ENCODE measurements around the gene RBM42.
"Not testable (repeated sequence)": the region's sequence is repeated elsewhere in the genome, so short reads cannot be mapped to it uniquely, and the experiment has no call there.

The RBM42 gene

DNA sequence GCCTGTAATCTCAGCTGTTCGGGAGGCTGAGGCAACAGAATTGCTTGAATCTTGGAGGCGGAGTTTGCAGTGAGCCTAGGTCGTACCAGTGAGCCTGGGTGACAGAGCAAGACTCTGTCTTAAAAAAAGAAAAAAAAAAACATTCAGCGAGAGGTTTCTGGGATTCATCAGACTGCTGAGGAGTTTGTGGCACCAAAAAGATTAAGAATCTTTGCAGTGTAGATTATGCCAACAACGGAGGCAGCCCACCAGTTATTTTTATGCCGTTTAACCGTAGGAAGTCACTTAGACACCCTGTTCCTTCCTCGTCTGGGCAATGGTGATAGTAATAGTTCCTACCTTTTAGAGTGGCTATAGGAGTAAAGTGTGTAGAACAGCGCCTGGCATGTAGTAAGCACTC lies 21.7 kb downstream of the RBM42 start:
- DNase-seq (ENCODE audit: low read depth, low spot score): no peak

DNA sequence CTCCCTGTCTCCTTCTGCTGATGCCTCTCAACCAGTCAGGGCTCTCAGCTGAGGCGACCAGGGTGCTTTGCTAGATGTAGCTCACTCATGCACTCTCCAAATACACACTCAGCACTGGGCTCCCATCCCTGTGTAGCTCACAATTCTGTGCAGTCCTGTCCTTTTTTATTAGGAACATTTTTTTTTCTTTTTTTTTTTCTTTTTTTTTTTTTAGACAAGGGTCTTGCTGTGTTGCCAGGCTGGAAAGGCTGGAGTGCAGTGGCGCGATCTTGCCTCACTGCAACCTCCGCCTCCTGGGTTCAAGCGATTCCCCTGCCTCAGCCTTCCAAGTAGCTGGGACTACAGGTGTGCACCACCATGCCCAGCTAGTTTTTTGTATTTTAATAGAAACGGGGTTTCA lies 26.0 kb downstream of the RBM42 start:
- DNase-seq (ENCODE audit: low read depth, low spot score): not testable (repeated sequence)

DNA sequence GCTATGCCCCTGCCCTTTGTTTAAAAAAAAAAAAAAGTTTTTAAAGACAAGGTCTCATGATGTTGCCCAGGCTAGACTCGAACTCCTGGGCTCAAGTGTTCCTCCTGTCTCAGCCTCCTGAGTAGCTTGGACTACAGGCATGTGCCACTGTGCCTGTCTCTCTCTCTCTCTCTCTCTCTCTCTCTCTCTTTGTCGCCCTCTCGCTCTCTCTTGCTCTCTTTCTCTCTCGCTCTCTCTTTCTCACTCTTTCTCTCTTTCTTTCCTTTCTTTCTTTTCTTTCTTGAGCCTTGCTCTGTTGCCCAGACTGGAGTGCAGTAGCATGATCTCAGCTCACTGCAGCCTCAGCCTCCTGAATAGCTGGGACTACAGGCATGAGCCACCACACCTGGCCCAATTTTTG lies 26.8 kb downstream of the RBM42 start:
- DNase-seq (ENCODE audit: low read depth, low spot score): no peak

DNA sequence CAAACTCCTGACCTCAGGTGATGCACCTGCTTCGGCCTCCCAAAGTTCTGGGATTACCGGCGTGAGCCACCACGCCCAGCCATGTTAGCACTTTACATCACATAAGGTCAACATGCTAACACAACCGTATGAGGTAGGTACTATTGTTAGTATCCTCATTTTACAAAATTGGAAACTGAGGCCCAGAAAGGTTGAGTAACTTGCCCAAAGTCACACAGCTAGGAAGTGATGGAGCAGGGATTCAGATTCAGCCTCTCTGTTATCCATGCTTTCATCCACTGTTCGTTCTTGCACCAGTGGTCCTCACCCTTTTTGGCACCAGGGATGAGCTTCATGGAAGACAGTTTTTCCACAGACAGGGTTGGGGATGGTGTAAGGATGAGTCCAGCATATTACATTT lies 27.9 kb downstream of the RBM42 start:
- DNase-seq (ENCODE audit: low read depth, low spot score): no peak

DNA sequence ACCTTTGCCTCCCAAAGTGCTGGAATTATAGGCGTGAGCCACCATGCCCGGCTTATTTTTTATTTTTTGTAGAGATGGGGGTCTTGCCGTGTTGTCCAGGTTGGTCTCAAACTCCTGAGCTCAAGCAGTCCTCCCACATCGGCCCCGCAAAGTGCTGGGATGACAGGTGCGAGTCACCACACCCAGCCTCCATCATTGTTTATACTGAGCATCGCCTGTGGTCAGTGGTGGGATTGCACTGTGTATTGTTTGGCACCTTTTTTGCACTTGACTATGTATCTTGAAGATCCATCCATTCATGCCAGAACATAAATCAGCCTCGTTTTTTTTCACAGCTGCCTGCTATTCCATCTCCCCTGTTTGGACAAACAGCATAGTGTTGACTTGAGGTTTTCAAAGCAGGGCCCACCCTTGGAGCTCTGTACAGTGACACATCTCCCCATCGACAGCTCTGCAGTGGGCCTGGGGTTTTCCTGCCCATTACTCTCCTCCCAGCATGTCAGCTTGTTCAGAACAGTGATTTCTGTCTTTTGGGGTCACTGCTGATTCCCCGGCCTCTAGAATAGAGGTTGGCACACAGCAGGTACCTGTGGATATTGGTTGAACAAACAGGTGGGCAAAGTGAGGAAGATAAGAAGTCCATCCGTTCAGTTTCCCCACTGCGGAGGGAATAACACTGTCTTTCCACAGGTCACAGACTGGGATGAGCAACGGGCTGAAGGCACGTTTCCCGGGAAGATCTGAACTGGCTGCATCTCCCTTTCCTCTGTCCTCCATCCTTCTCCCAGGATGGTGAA lies 29.3 kb downstream of the RBM42 start:
- no peak for DNase-seq (ENCODE audit: low read depth, low spot score)

DNA sequence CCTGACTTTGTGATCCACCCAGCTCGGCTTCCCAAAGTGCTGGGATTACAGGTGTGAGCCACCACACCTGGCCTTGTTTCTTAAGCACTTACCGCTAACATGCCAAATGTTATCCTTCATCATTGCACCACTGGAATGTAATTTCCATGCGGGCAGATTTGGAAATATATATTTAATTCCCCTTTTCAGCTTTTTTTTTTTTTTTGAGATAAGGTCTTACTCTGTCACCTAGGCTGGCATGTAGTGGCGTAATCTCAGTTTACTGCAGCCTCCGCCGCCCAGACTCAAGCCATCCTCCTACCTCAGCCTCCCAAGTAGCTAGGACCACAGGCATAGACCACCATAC lies 33.1 kb downstream of the RBM42 start:
- DNase-seq (ENCODE audit: low read depth, low spot score): no peak

DNA sequence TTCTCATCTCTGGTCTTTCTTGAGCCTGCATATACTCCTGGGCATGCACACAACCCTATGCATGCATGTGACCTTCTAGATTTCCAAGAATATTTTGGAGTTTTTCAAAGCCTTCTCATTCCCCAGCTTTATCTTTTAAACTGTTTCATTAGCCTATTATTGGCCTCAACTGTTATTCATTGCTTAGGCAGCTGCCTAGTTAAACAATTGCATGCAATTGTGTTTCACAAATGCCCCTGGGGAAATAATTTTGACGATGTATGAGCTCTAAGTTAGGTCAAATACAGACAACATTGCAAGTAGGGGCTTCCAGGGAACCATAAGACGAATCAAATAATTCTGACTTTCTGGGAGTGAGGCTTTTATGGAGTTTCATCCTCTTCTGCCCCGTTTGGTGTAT lies 35.1 kb downstream of the RBM42 start:
- DNase-seq (ENCODE audit: low read depth, low spot score): no peak

DNA sequence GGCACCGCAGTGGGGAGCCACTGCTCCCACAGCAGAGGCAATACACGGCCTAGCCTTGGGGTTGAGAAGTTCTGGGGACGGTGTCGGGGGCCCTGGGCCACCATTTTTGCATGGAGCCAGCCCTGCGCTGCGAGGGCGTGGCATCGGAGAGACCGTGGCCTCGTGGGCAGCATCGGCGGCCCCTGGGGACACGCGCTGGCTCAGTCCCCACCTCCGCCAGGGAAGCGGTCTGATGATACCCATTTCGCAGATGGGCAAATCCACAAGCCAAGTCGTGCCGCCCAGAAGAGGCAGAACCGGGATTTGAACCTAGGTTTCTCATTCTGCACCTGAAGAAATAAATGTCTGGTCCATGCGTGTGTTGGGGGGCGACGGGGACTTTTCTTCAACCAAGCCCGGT lies 36.3 kb downstream of the RBM42 start:
- DNase-seq (ENCODE audit: low read depth, low spot score): no peak

DNA sequence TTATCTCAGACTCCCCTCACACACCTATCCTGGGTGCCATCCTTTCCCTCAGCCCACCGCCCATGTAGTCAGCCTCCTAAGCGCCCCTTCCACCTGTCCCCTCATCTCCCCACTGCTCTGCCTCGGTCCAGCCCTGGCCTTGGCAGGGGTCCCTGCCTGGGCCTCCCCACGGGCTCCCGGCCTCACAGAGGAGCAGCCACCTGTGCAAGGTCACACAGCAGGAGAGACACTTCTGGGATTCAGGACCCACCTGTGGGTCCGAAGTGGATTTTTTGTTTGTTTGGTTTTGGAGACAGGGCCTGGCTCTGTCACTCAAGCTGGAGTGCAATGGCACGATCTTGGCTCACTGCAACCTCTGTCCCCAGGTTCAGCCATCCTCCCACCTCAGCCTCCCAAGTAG lies 36.8 kb downstream of the RBM42 start:
- DNase-seq (ENCODE audit: low read depth, low spot score): no peak

DNA sequence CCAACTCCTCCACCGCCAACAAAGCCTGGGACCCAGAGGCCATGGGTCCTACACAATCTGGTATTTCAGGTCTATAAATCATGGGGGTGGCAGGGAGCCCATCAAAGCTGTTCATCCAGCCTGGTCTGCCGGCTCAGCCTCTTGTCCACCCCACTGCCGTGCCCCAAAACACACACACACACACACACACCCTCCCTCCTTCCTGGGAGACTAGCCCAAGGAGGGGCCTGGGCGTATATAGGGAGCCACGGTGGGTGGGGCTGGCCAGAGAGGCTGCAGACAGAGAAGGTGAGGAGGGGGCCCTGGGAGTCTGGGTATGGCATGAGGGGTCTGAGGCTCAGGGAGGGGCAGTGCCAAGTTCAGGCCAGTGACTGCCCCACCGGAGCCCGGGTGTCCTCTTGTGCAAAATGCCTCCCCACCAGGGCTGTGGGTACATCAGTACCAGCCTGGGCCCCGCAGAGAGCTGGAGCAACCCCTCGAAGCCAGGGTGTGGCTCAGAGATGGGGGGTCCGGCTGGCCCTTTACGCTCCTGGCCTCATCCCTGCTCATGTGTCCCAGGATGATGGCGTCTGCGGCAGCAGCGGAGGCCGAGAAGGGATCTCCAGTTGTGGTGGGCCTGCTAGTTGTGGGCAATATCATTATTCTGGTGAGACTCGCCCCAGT lies 37.5 kb downstream of the RBM42 start, which contains the start of gene UPK1A:
TSS of gene UPK1A (plus strand) at position 267 of the 663 bp plus-strand sequence. CDS start at position 563, 296 bp downstream.
- DNase-seq (ENCODE audit: low read depth, low spot score): peak; percentile 16

DNA sequence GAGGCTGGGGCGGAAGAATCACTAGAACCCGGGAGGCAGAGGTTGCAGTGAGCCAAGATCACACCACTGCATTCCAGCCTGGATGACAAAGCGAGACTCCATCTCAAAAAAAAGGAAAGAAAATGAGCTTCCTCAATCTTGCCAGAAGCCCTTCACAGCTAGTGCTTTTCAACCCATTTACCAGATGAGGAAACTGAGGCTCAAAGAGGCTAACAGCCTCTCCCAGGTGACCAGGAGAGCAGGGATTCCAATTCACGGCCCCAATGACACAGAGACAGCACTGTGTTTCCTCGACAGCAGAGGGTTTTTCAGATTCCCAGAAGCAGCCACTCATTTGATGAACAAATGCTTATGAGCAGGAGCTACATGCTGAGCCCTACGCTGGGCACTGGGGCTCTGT lies 40.7 kb downstream of the RBM42 start:
- DNase-seq (ENCODE audit: low read depth, low spot score): no peak

DNA sequence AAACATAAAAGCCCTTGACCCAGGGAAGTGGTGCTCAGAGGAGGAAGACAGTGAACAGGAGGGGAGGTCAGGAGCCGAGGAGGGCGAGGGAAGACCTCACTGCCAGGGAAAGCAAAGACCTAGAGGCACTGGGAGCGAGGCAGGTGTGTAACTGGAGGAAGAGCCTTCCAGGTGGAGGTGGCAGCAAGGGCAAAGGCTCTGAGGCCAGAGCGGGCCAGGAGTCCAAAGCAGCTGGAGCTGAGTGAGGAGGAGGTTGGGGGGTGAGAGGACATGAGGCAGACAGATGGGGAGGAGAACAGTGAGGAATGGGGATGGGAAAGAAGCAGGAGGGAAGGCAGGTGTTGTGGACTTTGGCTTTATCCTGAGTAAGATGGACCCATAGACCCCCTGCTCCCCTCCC lies 41.1 kb downstream of the RBM42 start:
- no peak for DNase-seq (ENCODE audit: low read depth, low spot score)

DNA sequence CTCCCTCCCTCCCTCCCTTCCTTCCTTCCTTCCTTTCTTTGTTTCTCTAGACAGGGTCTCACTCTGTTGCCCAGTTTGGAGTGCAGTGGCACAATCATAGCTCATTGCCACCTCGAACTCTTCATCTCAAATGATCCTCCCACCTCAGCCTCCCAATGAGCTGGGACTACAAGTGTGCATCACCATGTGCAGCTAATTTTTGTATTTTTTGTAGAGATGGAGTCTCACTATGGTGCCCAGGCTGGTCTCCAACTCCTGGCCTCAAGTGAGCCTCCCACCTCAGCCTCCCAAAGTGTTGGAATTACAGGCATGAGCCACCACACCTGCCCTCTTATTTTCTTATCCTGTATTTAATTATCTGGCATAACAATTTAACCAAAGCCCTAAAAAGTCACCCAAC lies 41.9 kb downstream of the RBM42 start:
- no peak for DNase-seq (ENCODE audit: low read depth, low spot score)

DNA sequence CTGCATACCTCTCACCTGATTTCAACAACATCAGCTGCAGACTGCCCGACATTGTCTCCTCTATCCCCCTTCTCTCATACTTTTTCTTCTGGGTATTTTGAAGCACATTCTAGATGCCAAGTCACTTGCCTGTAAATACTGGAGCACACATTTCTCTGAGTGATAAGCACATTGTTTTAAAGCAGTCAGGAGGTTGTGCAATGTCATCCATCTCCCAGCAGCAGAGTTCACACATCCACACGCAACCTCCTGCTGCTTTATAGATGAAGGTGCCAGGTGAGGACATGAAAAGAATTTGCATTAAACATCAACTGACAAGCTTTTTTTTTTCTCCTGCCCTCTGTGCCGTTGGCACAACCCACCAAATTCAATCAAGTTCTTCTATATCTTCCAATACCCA lies 43.0 kb downstream of the RBM42 start:
- DNase-seq (ENCODE audit: low read depth, low spot score): no peak

DNA sequence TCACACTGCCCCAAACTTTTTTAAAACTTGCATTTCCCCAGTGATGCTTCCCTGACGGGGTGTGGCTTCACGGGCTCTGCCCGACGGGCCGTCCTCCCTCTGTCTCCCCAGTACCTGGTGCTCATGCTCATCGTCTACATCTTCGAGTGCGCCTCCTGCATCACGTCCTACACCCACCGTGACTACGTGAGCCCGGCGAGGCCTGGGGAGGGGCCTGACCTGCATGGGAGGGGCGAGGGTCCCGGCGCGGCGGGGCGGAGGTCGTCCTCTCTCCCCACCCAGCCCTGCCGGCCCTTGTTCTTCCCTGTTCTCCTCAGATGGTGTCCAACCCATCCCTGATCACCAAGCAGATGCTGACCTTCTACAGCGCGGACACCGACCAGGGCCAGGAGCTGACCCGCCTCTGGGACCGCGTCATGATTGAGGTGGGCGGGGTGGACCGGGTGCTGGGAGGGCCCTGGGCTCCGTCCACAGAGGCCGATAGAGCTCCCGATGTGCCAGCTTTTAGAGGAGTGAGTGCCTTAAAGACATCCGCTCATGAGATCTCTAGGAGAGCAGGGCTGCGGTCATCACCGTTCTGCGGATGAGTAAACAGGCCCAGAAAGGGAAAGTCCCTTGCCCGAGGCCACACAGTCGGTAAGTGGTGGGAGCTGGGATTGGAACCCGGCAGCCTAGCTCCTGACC lies 44.4 kb downstream of the RBM42 start:
- peak; percentile 79 for DNase-seq (ENCODE audit: low read depth, low spot score)

DNA sequence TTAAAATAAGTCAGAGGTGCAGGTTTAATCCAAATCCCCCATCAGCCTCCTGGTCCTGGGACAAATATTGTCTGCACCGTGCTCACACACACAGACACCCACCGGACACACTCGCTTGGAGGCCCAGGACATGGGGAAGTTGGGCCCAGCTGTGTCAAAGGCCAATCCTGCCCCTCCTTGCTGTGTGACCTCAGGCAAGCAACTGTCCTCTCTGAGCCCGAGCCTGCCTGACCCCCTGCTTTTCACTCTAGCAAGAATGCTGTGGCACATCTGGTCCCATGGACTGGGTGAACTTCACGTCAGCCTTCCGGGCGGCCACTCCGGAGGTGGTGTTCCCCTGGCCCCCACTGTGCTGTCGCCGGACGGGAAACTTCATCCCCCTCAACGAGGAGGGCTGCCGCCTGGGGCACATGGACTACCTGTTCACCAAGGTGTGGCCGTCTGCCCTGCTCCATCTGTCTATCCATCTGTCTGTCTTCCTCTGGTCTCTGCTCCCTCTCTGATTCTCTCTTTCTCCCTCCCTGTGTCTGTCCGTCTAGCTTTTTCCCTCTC lies 46.8 kb downstream of the RBM42 start:
- DNase-seq (ENCODE audit: low read depth, low spot score): no peak
